Amniotic epithelial cell (primary cell): ENCODE measurements around the gene ACAN.
A peak's percentile ranks its signal among the peaks of the same experiment; 100 is the strongest.

Experiments used
- DNase-seq: peaks from one replicate; pipeline ENCODE4 v3.0.0-alpha.2; 2010; ENCODE audit warnings: low read depth

ACAN gene

GRCh38 chr15:88802250-88802990, 816 bp upstream of the ACAN start:
- DNase-seq = no peak

- DNase-seq = no peak
Measured at GRCh38 chr15:88802991-88803240, 320 bp upstream of the ACAN start.

- no peak for DNase-seq
Measured at GRCh38 chr15:88803920-88804247, 648 bp downstream of the ACAN start.

- DNase-seq = no peak
Measured at GRCh38 chr15:88804257-88804656, 1.0 kb downstream of the ACAN start.

GRCh38 chr15:88805031-88805780, 2.0 kb downstream of the ACAN start:
- DNase-seq = no peak

- peak; percentile 26 for DNase-seq
Measured at GRCh38 chr15:88810446-88810845, 7.2 kb downstream of the ACAN start.

- no peak for DNase-seq
Measured at GRCh38 chr15:88812133-88812532, 8.9 kb downstream of the ACAN start.

GRCh38 chr15:88813960-88814359, 10.7 kb downstream of the ACAN start:
- no peak for DNase-seq

GRCh38 chr15:88814393-88814792, 11.2 kb downstream of the ACAN start:
- DNase-seq = no peak

- no peak for DNase-seq
Measured at GRCh38 chr15:88818920-88819319, 15.7 kb downstream of the ACAN start.

- no peak for DNase-seq
Measured at GRCh38 chr15:88821993-88822392, 18.8 kb downstream of the ACAN start.

- peak; percentile 50 for DNase-seq
Measured at GRCh38 chr15:88828791-88829190, 25.6 kb downstream of the ACAN start.

- no peak for DNase-seq
Measured at GRCh38 chr15:88830016-88830415, 26.8 kb downstream of the ACAN start.

- DNase-seq = no peak
Measured at GRCh38 chr15:88832820-88833730, 29.8 kb downstream of the ACAN start.

- DNase-seq = no peak
Measured at GRCh38 chr15:88833731-88834100, 30.5 kb downstream of the ACAN start.

GRCh38 chr15:88834211-88834812, 31.1 kb downstream of the ACAN start:
- peak; percentile 20 for DNase-seq

- DNase-seq = peak; percentile 9
Measured at GRCh38 chr15:88835119-88835518, 31.9 kb downstream of the ACAN start.

- DNase-seq = no peak
Measured at GRCh38 chr15:88835646-88836045, 32.4 kb downstream of the ACAN start.

- no peak for DNase-seq
Measured at GRCh38 chr15:88838667-88839066, 35.4 kb downstream of the ACAN start.

- DNase-seq = no peak
Measured at GRCh38 chr15:88839146-88839545, 35.9 kb downstream of the ACAN start.

- DNase-seq = no peak
Measured at GRCh38 chr15:88839961-88840360, 36.7 kb downstream of the ACAN start.

- no peak for DNase-seq
Measured at GRCh38 chr15:88841236-88841635, 38.0 kb downstream of the ACAN start.

GRCh38 chr15:88842156-88842555, 38.9 kb downstream of the ACAN start:
- no peak for DNase-seq
